ENCODE results near the gene MYOM1.

DNA sequence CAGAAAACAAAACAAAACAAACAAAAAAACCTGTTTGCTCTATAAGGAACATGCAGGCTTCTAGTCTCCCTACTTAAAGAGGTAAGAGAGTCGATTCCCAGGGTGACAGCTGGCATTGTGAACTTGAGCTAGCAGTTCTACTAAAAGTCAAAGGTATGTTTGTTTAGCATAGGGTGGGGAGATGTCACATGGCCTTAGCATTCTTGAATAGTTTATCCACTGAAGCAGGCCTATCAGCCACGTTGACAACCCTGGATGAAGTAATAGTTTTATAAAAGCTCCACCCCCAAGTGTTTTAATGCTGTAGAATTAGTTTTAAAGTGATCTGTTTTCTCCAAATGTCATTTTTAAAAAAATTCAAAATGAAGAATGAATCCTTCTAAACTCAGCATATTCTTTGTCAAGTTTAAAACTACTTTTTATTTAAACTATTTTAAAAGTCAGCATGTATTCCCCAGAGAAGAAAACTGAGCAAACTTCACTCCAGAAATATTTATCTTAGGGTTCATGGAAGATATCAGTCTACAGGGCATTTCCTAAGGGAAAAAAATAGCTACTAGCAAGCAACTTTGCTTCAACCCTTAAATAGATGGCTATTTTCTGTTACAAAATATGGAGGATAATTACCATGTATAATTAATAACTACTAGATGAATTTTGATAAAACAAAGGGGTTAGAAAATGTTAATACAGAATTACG, 1.7 kb downstream of the MYOM1 start:
- TF ChIP-seq, protein P1, sequence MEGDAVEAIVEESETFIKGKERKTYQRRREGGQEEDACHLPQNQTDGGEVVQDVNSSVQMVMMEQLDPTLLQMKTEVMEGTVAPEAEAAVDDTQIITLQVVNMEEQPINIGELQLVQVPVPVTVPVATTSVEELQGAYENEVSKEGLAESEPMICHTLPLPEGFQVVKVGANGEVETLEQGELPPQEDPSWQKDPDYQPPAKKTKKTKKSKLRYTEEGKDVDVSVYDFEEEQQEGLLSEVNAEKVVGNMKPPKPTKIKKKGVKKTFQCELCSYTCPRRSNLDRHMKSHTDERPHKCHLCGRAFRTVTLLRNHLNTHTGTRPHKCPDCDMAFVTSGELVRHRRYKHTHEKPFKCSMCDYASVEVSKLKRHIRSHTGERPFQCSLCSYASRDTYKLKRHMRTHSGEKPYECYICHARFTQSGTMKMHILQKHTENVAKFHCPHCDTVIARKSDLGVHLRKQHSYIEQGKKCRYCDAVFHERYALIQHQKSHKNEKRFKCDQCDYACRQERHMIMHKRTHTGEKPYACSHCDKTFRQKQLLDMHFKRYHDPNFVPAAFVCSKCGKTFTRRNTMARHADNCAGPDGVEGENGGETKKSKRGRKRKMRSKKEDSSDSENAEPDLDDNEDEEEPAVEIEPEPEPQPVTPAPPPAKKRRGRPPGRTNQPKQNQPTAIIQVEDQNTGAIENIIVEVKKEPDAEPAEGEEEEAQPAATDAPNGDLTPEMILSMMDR (IDR thresholded peaks at IDR 0.05; ENCODE audit: low read depth, low read length, poor library complexity, severe bottlenecking) = no peak
- TF ChIP-seq EZH2phosphoT487 (IDR thresholded peaks at IDR 0.05; ENCODE audit: borderline replicate concordance, low read length) = no peak

All from DOHH2 (cell line).